DMS153 treated with DMSO at 0.1 percent for 48 hours (cell line): ENCODE measurements around the gene ADGRG4.
"Not testable (repeated sequence)": the region's sequence is repeated elsewhere in the genome, so short reads cannot be mapped to it uniquely, and the experiment has no call there.

ENCODE experiments used
- DNase-seq: peaks from one replicate; lab custom pipeline; 2025; ENCODE audit not compliant: unreplicated experiment; lab: John Stamatoyannopoulos, UW

Gene ADGRG4

GRCh38 chrX:136386173-136386572 is 85.4 kb downstream of the ADGRG4 start:
- DNase-seq: no peak

- DNase-seq: no peak
These were observed 86.1 kb downstream of the ADGRG4 start for GRCh38 chrX:136386826-136387225.

- DNase-seq: no peak
These were observed 87.3 kb downstream of the ADGRG4 start for GRCh38 chrX:136387951-136388502.

GRCh38 chrX:136390921-136391320 is 90.2 kb downstream of the ADGRG4 start:
- DNase-seq: no peak

- DNase-seq: no peak
These were observed 94.5 kb downstream of the ADGRG4 start for GRCh38 chrX:136395271-136395670.

GRCh38 chrX:136397001-136397400 is 96.2 kb downstream of the ADGRG4 start:
- DNase-seq: no peak

GRCh38 chrX:136405126-136405525 is 104.4 kb downstream of the ADGRG4 start:
- DNase-seq: no peak

GRCh38 chrX:136417806-136418205 is 117.0 kb downstream of the ADGRG4 start:
- no peak for DNase-seq

- DNase-seq: no peak
These were observed 120.6 kb downstream of the ADGRG4 start for GRCh38 chrX:136421338-136421737.

GRCh38 chrX:136423724-136424123 is 123.0 kb downstream of the ADGRG4 start:
- no peak for DNase-seq

GRCh38 chrX:136425996-136426395 is 125.2 kb downstream of the ADGRG4 start:
- no peak for DNase-seq

GRCh38 chrX:136431625-136432024 is 130.9 kb downstream of the ADGRG4 start:
- no peak for DNase-seq

- no peak for DNase-seq
These were observed 137.0 kb downstream of the ADGRG4 start for GRCh38 chrX:136437774-136438173.

- DNase-seq: no peak
These were observed 137.4 kb downstream of the ADGRG4 start for GRCh38 chrX:136438192-136438591.

- DNase-seq: not testable (repeated sequence)
These were observed 144.9 kb downstream of the ADGRG4 start for GRCh38 chrX:136445674-136446073.

- no peak for DNase-seq
These were observed 145.4 kb downstream of the ADGRG4 start for GRCh38 chrX:136446208-136446607.

- DNase-seq: no peak
These were observed 146.5 kb downstream of the ADGRG4 start for GRCh38 chrX:136447308-136447707.

GRCh38 chrX:136447968-136448367 is 147.2 kb downstream of the ADGRG4 start:
- DNase-seq: no peak

- no peak for DNase-seq
These were observed 149.5 kb downstream of the ADGRG4 start for GRCh38 chrX:136450050-136450830.

- no peak for DNase-seq
These were observed 151.9 kb downstream of the ADGRG4 start for GRCh38 chrX:136452614-136453013.

GRCh38 chrX:136453114-136453513 is 152.4 kb downstream of the ADGRG4 start:
- no peak for DNase-seq

GRCh38 chrX:136453771-136454170 is 153.0 kb downstream of the ADGRG4 start:
- peak; percentile 45 for DNase-seq

GRCh38 chrX:136456133-136456532 is 155.4 kb downstream of the ADGRG4 start:
- DNase-seq: no peak
